ENCODE data around the gene MTARC2. TPM values are rescaled to one million over a fixed set of nuclear protein-coding genes. Genes with fewer than 3 reads are reported as not detected.

Gene MTARC2
- 9.0 TPM for total RNA-seq

DNA sequence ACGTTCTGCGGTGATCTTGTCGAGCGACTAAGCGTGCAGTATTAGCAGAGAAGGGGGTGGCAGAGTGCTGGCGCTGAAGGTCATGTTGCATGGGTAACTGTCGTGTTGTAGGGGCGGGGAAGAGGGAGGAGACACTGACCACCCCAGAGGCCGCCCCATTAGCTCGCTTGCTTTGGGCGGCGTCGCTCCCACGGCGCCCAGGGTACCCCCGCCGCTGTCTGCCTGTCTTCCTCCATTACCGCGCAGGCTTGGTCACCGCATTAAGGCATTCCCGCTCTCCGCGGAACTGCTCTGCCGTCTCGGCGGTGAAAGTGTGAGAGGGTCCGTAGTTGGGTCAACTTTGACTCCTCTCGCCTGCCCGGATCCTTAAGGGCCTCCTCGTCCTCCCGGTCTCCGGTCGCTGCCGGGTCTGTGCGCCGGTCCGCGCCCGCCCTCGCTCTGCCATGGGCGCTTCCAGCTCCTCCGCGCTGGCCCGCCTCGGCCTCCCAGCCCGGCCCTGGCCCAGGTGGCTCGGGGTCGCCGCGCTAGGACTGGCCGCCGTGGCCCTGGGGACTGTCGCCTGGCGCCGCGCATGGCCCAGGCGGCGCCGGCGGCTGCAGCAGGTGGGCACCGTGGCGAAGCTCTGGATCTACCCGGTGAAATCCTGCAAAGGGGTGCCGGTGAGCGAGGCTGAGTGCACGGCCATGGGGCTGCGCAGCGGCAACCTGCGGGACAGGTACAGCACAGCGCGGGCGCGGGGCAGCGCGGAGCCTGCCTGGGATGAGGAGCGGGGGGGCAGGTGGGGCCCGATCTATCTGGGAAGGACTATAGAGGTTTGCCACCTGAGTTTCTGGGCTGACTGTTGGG, at the start of gene MTARC2:
TSS of gene MTARC2 (plus strand) at position 234 of the 846 bp plus-strand sequence. CDS start at position 444, 210 bp downstream.

GRCh38 chr1:220786337-220787068, 38.4 kb downstream of the MTARC2 start, which contains the start of gene MTARC1:
Gene MTARC1 (plus strand): TSS chr1:220786913. CDS start chr1:220786945, 32 bp downstream.

Other genes with a start within 250 kb of the MTARC2 start
- 58.8 TPM for gene MARK1, start 220.2 kb upstream of the MTARC2 start, total RNA-seq
- gene C1orf115, start 58.0 kb upstream of the MTARC2 start, total RNA-seq = 9.7 TPM
- 9.2 TPM for gene MTARC1, start 38.6 kb downstream of the MTARC2 start, total RNA-seq
- 1.2 TPM for gene HLX, start 131.1 kb downstream of the MTARC2 start, total RNA-seq